PC-3 (cell line): ENCODE measurements around the gene DNPEP. TPM values are rescaled to one million over a fixed set of nuclear protein-coding genes. Genes with fewer than 3 reads are reported as not detected.

Experiments used
- ATAC-seq: fragments of 200-7000 bp; cut with Tn5 transposase; 2 replicates; pipeline ENCODE4 v1.9.1; 2020; ENCODE audit warnings: mild to moderate bottlenecking, moderate library complexity
- BruUV-seq: library from RNA; stranded (reverse); fragments of 400-500 nt; replicated peaks from 2 replicates; lab custom pipeline; 2021; lab: Mats Ljungman, UMichigan
- CTCF ChIA-PET: fragments of 300-600 bp; sonication (Branson Sonifier 250); formaldehyde crosslinking; loops from one replicate; lab custom pipeline; 2022; ENCODE audit warnings: antibody characterized with exemption; lab: Charles Lee
- POLR2A ChIA-PET: fragments of 300-600 bp; sonication (Branson Sonifier 250); formaldehyde crosslinking; loops from one replicate; lab custom pipeline; 2022; ENCODE audit warnings: antibody characterized with exemption; ENCODE audit not compliant: unreplicated experiment; lab: Charles Lee
- DNase-seq: peaks from one replicate; pipeline ENCODE4 v3.0.0-alpha.2; 2015
- H2AFZ ChIP-seq: fragments of 300-600 bp; sonication (generic); 2 replicates; pipeline ENCODE4 v1.6.0; 2016; ENCODE audit warnings: antibody characterized with exemption, low read length
- H3F3A ChIP-seq: fragments of 300-600 bp; sonication (generic); one replicate; pipeline ENCODE4 v1.6.0; 2017; ENCODE audit warnings: antibody characterized with exemption, low read length, control low read depth, mild to moderate bottlenecking; ENCODE audit not compliant: unreplicated experiment
- H3K27ac ChIP-seq: fragments of 300-600 bp; sonication (generic); 2 replicates; pipeline ENCODE4 v1.5.1; 2016; ENCODE audit warnings: mild to moderate bottlenecking, low read length
- H3K27me3 ChIP-seq: fragments of 300-600 bp; sonication (generic); 2 replicates; pipeline ENCODE4 v1.6.1; 2016; ENCODE audit warnings: low read length, mixed read lengths
- H3K36me3 ChIP-seq: fragments of 300-600 bp; sonication (generic); 2 replicates; pipeline ENCODE4 v1.6.1; 2016; ENCODE audit warnings: low read depth, mixed run types, low read length, mixed read lengths
- H3K4me1 ChIP-seq: fragments of 300-600 bp; sonication (generic); 2 replicates; pipeline ENCODE4 v1.5.1; 2016; ENCODE audit warnings: low read length; ENCODE audit not compliant: insufficient read depth
- H3K4me2 ChIP-seq: fragments of 300-600 bp; sonication (generic); 2 replicates; pipeline ENCODE4 v1.6.0; 2016; ENCODE audit warnings: low read length
- H3K4me3 ChIP-seq: fragments of 300-600 bp; sonication (generic); 2 replicates; pipeline ENCODE4 v1.5.1; 2016; ENCODE audit warnings: mild to moderate bottlenecking, low read length, mixed read lengths
- H3K79me2 ChIP-seq: fragments of 300-600 bp; sonication (generic); 2 replicates; pipeline ENCODE4 v1.6.1; 2017; ENCODE audit warnings: low read length, mixed read lengths
- H3K9ac ChIP-seq: fragments of 300-600 bp; sonication (generic); 2 replicates; pipeline ENCODE4 v1.6.0; 2016; ENCODE audit warnings: mild to moderate bottlenecking, low read length
- H3K9me2 ChIP-seq: fragments of 300-600 bp; sonication (generic); replicated peaks from 2 replicates; pipeline ENCODE4 v1.6.1; 2016; ENCODE audit warnings: mixed run types, low read length, mixed read lengths
- H3K9me3 ChIP-seq: fragments of 300-600 bp; sonication (generic); 2 replicates; pipeline ENCODE4 v1.6.1; 2016; ENCODE audit warnings: low read length, mixed read lengths
- H4K20me1 ChIP-seq: fragments of 300-600 bp; sonication (generic); 2 replicates; pipeline ENCODE4 v1.6.1; 2016; ENCODE audit warnings: low read length, mixed read lengths
- CTCF ChIP-seq: fragments of 300-600 bp; sonication (generic); conservative IDR thresholded peaks from 2 replicates; pipeline ENCODE4 v1.5.1; 2017; ENCODE audit warnings: antibody characterized with exemption, low read depth, mild to moderate bottlenecking, low read length
- EZH2 ChIP-seq: fragments of 300-600 bp; sonication (generic); IDR thresholded peaks from one replicate; pipeline ENCODE4 v1.6.1; 2017; ENCODE audit warnings: antibody characterized with exemption, mild to moderate bottlenecking, low read length; ENCODE audit not compliant: unreplicated experiment
- EZH2phosphoT487 ChIP-seq: fragments of 300-600 bp; sonication (generic); IDR thresholded peaks from 2 replicates; pipeline ENCODE4 v1.6.1; 2018; ENCODE audit warnings: mild to moderate bottlenecking, antibody characterized with exemption, low read length, borderline replicate concordance
- intact Hi-C: fragments of 100-400 bp; cut with micrococcal nuclease; formaldehyde crosslinking; loops from 2 replicates; pipeline ENCODE4 v1.9.0; 2023
- total RNA-seq: library from RNA; depleted of rRNA; stranded (reverse); fragments of >200 nt; gene quantifications from 2 replicates; pipeline ENCODE4 v1.2.3, GENCODE V29; 2014

DNPEP gene
- total RNA-seq, 1 experiment from 2014 or later, result 114 TPM

- no peak overlapping the region for H3K9ac ChIP-seq
- H3F3A ChIP-seq, result no peaks in the 10 kb centered on the region
- DNase-seq (no peak), ATAC-seq (no peak)
- H3K4me3 ChIP-seq, result no peak overlapping the region
- H3K9me2 ChIP-seq, result no peaks in the 10 kb centered on the region
- peaks cover 16% of the 10 kb centered on the region for H3K4me1 ChIP-seq
- H3K79me2 ChIP-seq, result no peaks in the 10 kb centered on the region
- POLR2A ChIA-PET, result no interaction called here
- H3K36me3 ChIP-seq, result no peaks in the 10 kb centered on the region
- no peaks in the 10 kb centered on the region for H4K20me1 ChIP-seq
- intact Hi-C loops, result no loop called here
- H3K27me3 ChIP-seq, result no peaks in the 10 kb centered on the region
- H3K27ac ChIP-seq, result no peak overlapping the region
- CTCF ChIA-PET, result no interaction called here
- H3K4me2 ChIP-seq, result no peak overlapping the region
- H2AFZ ChIP-seq, result no peak overlapping the region
- BruUV-seq, result no TSS peak
- H3K9me3 ChIP-seq, result no peaks in the 10 kb centered on the region
- TF ChIP-seq CTCF, result no peak
- no peak for TF ChIP-seq EZH2
- TF ChIP-seq EZH2phosphoT487, result no peak
These were observed 17.2 kb upstream of the DNPEP start for GRCh38 chr2:219404954-219405353.

GRCh38 chr2:219404291-219404910, 16.7 kb upstream of the DNPEP start:
- ATAC-seq (no peak), DNase-seq (no peak)
- TF ChIP-seq EZH2phosphoT487 (no peak), CTCF (no peak), EZH2 (no peak)
- no peaks in the 10 kb centered on the region for H3K9me3 ChIP-seq
- CTCF ChIA-PET, result no interaction called here
- no peaks in the 10 kb centered on the region for H3K9me2 ChIP-seq
- peaks cover 3% of the 10 kb centered on the region for H3F3A ChIP-seq
- no TSS peak for BruUV-seq
- H3K4me3 ChIP-seq, result no peak overlapping the region
- peaks cover 21% of the 10 kb centered on the region for H3K4me1 ChIP-seq
- no peak overlapping the region for H3K9ac ChIP-seq
- no peaks in the 10 kb centered on the region for H3K36me3 ChIP-seq
- intact Hi-C loops, result no loop called here
- H3K27me3 ChIP-seq, result no peaks in the 10 kb centered on the region
- no peaks in the 10 kb centered on the region for H4K20me1 ChIP-seq
- POLR2A ChIA-PET, result no interaction called here
- H3K27ac ChIP-seq, result no peak overlapping the region
- H2AFZ ChIP-seq, result no peak overlapping the region
- no peak overlapping the region for H3K4me2 ChIP-seq
- H3K79me2 ChIP-seq, result no peaks in the 10 kb centered on the region

- Histone ChIP-seq H3K4me3 (no peak overlapping the region), H3K9ac (no peak overlapping the region), H2AFZ (no peak overlapping the region), H3K4me1 (peaks cover 25% of the 10 kb centered on the region), H3K9me3 (no peaks in the 10 kb centered on the region), H3K27me3 (no peaks in the 10 kb centered on the region), H3K4me2 (no peak overlapping the region), H3K9me2 (no peaks in the 10 kb centered on the region), H3K36me3 (no peaks in the 10 kb centered on the region), H3F3A (peaks cover 7% of the 10 kb centered on the region), H3K27ac (no peak overlapping the region), H4K20me1 (no peaks in the 10 kb centered on the region), H3K79me2 (no peaks in the 10 kb centered on the region)
- CTCF ChIA-PET, result interaction anchor here (0.6 to 2.3 kb wide), 4 partner anchors 30 to 126 kb away, joined by 3 to 21 read pairs (median 4); no protein-coding TSS in a partner anchor
- DNase-seq, result no peak
- ATAC-seq, result no peak
- no peak for TF ChIP-seq EZH2phosphoT487
- no peak for TF ChIP-seq EZH2
- TF ChIP-seq CTCF, result no peak
- POLR2A ChIA-PET, result no interaction called here
- no TSS peak for BruUV-seq
- intact Hi-C loops, result loop anchor here (1.0 to 2.0 kb wide), 2 partner anchors 49 to 126 kb away; no protein-coding TSS in a partner anchor
These were observed 16.1 kb upstream of the DNPEP start for GRCh38 chr2:219403861-219404260.
